ENCODE measurements around the gene GNAZ. TPM values are rescaled to one million over a fixed set of nuclear protein-coding genes. Genes with fewer than 3 reads are reported as not detected.

Gene GNAZ
- total RNA-seq, 1 donor from 2014 or later = 0.12 TPM

DNA sequence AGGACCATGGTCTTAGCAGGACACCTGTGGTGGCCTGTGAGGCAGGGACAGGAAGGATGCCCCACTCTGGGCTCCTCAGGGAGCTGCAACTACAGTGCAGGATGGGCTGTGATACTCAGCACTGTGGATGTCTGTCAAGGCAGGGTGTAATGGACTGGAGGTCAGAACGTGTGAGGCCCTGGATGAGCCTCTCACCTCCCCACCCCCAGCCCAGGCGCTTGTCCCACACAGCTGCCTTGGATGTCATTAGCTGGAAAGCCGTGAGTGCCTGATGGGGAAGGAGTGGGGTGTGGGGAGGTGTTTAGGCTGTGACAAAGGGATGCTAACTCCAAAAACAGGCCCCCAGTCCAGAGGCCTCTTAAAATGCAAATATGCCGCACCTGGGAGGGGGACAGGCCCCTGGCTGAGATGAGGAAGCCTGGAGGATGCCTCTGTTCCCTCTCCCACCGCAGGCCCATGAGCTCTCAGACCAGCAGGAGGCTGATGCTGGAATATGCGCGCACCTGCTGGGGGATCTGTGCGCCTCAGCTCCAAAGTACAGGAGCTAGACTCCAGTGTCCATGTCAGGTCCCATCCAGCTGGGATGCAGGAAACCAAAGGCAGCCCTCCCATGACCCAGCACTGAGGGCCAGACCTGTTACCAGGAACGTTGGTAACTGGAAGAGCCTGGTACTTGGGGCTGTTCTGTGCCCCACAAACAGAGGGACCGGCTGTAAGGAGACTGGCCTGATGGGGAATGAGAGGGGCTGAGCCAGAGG lies 46.4 kb downstream of the GNAZ start:
- no peak for DNase-seq (ENCODE audit: extremely low read depth, low read depth, low spot score)

DNA sequence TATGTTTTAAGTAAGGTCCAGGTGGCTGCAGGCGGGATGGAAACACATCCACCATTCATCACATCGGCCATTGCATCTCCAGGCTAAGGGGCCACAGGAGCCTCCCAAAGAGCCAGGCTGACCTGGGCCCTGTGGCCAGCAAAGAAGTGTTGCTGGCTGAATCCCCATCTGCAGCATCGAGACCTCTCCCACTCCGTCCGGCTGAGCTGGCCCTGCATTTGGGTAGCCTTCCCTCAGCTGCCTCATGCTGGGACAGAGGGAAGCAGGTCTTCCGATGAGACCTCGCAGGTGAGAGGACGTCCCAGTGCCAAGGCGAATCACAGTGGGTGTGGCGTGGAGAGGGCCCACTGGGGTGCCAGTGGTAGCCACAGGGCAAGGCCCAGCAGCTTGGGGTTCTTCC lies 47.0 kb downstream of the GNAZ start:
- DNase-seq (ENCODE audit: extremely low read depth, low read depth, low spot score) = no peak

DNA sequence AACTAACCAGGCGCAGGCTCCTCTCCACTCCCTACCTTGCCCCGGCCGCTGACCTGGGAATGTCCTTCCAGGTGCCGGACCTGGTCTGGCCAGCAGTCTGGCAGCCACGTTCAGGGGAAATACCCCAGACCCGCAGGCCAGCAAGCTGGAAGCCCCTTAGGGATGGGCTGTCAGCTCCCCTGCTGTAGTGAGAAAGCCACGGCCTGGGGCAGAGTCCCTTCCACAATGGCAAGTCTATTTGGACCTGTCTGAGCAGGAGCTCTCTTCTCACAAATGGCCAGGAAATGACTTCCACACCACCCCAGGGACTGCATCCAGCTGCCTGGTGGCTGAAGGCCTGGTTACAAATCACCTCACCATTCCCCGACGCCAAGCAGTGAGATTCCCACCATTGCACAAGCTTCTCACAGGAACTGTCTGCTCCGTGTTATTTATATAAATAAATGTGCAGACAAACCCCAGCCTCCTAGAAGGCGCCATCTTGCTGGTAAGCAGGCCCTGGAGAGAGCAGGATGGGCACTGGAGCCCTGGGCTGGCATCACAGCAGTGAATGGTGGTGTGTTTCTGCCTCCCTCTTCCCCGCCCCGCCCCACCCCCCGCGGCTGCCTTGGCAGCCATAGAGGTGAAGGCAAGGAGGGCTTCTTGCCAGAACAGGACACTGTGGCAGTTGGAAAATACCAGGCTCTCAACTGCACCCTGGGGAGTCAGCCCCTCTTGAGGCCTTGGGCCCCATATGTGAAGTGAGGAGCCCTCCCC lies 47.8 kb downstream of the GNAZ start:
- no peak for DNase-seq (ENCODE audit: extremely low read depth, low read depth, low spot score)

DNA sequence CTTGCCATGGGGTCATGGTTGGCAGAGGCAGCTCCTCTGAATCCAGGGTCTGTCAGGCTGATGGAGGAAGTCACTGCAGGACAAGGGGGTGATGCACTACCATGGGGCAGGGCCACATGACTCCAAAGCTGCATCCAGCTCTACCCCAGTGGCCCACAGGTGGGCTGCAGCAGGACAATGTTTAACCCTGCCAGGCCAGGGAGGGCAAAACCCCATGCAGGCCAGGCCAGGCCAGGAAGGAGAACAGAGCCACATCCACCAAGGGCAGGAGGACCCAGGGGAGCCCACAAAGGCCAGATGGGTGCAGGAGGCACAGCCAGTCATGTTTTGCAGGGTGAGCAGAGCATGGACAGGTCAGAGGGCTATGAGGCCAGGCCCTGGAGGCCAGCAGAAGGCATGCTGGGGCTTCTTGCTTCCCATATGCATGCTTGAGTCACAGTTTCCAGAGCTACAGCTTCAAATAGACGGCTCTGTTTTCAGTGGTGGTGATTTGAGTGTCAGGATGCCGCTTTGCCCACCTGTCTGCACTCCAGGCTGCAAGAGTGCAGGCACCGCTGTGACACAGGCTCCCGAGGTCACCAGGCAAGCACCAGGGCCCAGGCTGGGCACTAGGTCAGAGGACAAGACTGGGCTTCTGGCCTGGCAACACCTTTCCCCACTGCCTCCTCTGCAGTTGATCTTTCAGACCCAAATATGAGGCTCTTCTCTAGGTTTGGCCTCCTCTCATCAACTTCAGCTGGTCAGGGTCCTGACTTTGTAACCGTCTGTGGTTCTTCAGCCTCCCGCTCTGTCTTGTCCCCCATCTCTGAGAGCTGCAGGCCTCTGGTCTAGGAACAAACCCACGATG lies 48.6 kb downstream of the GNAZ start:
- DNase-seq (ENCODE audit: extremely low read depth, low read depth, low spot score) = no peak

DNA sequence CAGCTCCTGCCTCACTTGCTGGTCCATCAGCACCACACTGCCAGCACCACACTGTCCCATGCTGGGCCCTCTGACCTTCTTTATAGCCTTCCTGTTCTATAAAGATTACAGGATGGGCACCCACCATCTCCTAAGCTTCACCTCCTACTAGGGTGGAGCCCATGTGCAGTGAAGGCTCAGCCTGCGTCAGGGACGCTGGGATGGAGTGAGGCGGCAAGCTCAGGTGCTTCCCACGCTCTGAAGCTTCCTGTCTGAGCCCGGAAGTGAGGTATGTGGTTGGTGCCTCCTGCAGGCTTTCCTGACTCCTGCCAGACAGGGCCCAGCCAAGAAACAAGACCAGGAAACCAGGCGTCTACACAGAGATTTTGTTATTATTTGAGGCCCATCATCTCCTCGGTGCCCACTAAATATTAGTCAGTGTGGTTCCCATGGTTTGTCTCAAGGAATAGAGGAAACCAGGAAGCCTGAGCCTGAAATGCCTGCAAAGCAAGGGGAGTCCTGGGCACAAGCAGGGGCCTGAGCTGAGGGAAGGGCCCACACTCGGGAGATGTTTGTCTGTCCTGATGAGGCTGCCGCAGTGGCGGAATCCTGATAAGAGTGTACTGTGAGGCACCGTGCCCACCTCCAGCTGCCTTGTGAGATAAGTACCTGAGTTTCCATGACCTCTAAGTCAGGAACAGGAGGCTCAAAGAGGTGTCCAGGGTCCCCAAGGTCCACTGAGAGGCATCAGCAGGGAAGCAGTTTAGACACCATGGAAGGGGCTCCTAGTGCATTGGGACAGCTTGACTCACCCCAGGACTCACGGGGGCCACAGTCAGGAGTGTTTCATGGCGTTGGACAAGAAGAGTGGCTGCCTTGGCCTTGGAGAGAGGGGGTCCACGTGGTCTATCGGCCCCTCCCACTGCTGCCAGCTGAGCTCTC lies 49.4 kb downstream of the GNAZ start:
- peak; percentile 10 for DNase-seq (ENCODE audit: extremely low read depth, low read depth, low spot score)

DNA sequence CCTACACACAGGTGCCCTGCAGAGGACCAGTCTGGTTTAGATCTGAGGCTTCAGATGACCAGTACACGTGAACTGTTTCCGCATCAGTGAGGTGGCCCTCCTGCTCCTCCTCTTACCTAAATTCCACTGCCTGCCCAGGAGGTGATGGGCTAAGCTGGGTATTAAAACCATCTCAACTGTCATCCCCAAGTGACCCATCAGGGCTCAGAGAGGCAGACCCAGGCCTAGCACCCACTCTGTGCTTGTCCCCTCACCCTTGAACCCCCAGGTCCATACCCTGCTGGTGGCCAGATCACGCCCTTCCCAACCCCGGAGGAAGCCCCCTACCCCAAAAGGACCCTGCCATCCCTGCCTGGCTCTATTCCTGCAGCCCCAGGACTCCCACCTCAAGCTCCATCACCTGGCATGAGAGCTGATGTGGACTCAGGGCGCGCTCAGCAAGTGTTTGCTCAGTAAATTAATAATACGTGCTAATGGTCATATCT lies 50.1 kb downstream of the GNAZ start:
- DNase-seq (ENCODE audit: extremely low read depth, low read depth, low spot score) = no peak

DNA sequence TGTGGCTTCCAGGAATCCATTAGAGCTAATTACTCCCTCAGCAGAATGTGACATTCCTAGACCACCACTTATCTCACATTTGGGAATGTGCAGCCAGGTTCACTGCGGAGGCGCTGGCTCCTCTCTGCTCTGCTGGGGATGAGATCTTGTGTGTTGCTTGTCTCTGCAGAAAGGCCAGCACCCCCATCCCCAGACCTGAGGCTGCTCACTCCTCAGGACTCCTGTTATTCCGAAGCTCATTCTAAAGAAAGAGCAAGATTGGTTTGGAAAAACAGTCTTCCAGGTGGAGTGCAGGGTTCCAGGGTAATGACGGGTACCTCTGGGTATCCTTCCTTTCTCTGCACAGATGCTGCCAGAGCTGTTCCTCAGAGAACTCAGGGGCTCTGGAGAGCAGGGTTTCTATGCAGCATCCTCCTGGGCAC lies 50.7 kb downstream of the GNAZ start:
- no peak for DNase-seq (ENCODE audit: extremely low read depth, low read depth, low spot score)

DNA sequence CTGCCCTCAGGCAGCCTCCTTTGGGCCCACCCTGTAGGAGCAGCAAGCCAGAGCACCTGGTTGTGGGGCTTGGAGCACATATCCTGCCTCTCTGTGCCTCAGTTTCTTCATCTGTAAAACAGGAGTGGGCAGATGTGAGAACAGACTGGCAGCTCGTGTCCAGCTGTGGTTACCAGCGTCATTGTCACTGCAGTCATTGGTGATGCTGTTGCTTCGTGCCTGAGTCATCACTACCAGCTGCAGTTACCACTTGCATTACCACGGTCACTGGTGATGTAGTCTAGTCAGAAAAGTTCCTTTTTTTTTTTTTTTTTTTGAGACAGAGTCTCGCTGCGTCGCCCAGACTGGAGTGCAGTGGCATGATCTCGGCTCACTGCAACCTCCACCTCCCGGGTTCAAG lies 51.1 kb downstream of the GNAZ start:
- no peak for DNase-seq (ENCODE audit: extremely low read depth, low read depth, low spot score)

DNA sequence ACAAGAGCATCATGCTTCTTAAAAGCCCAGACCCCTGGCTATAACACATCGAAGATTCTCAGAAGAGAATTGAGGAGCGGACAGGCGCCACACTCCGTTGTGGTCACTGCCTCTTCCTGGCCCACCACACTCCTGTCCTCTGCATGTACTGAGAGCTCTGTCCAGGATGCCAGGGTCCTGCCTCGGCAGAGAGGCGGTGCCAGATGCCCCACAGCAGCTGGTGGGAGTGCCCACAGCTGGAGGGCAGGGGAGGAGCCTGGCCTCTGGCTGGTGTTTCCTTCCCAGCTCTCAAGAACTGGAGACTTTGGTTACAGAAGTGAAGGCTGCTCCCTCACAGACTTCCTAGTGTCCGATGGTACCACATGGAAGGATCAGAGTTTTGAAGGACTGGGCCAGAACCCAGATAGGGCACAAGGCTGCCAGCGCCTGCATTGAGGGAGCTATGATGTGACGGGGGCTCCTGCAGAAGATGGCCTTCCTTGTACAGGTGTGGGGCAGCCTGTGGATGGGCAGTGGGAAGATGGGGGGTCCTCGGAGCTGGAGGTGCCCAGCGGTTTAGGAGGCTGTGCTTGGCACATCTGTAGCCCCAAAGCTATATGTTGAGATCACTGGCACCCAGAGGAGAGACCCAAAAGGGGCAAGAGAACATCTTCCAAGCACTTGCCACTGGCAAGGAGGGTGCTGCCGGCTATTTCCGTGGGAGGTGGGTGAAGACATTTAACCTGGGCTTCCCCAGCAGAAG lies 52.1 kb downstream of the GNAZ start:
- DNase-seq (ENCODE audit: extremely low read depth, low read depth, low spot score) = no peak

DNA sequence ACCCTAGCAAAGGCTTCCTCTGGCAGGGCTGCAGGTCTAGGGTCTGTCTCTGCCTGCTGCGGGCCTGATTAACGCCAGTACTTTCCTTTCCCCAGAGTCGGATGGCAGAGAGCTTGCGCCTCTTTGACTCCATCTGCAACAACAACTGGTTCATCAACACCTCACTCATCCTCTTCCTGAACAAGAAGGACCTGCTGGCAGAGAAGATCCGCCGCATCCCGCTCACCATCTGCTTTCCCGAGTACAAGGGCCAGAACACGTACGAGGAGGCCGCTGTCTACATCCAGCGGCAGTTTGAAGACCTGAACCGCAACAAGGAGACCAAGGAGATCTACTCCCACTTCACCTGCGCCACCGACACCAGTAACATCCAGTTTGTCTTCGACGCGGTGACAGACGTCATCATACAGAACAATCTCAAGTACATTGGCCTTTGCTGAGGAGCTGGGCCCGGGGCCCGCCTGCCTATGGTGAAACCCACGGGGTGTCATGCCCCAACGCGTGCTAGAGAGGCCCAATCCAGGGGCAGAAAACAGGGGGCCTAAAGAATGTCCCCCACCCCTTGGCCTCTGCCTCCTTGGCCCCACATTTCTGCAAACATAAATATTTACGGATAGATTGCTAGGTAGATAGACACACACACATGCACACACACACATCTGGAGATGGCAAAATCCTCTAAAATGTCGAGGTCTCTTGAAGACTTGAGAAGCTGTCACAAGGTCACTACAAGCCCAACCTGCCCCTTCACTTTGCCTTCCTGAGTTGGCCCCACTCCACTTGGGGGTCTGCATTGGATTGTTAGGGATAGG lies 52.9 kb downstream of the GNAZ start:
- no peak for DNase-seq (ENCODE audit: extremely low read depth, low read depth, low spot score)

DNA sequence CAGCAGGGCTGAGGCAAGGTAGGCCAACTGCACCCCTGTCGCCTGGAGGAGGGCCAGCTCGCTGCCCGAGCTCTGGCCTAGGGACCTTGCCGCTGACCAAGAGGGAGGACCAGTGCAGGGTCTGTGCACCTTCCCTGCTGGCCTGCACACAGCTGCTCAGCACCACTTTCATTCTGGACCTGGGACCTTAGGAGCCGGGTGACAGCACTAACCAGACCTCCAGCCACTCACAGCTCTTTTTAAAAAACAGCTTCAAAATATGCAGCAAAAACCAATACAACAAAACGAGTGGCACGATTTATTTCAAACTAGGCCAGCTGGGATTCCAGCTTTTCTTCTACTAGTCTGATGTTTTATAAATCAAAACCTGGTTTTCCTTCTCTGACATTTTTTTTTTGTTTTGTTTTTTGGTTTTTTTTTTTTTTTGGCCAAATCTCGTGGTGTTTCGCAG lies 53.5 kb downstream of the GNAZ start:
- DNase-seq (ENCODE audit: extremely low read depth, low read depth, low spot score) = no peak

DNA sequence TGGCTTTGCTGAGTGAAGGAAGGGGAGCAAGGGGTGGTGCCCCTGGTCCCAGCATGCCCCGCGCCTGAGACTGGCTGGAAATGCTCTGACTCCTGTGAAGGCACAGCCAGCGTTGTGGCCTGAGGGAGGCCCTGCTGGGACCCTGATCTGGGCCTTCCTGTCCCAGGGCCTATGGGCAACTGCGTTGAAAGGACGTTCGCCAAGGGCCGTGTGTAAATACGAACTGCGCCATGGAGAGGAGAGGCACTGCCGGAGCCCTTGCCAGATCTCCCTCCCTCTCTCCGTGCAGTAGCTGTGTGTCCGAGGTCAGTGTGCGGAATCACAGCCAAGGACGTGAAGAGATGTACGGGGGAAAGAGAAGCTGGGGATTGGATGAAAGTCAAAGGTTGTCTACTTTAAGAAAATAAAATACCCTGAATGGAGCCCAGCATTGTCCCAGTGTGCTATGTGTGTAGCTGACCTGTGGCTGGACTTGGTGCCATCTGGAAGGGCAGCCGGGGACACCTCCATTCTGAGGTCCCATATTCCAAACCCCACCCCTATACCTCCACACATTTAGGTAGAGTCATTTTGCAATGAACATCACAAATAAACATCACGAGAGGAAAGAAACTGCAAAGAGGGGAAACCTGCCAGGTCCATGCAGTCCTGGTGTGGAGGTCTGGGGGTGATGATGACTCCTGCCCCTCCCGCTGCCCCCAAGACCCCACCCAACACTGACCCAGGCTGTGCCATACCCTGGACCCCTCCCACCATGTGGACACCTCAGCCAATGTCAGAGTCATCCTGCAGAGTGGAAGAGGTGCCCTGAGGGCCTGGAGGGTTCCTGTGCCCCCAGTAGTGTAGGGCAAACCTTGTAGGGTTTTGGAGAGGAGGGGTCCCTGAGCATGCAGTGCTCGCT lies 54.5 kb downstream of the GNAZ start:
- no peak for DNase-seq (ENCODE audit: extremely low read depth, low read depth, low spot score)

DNA sequence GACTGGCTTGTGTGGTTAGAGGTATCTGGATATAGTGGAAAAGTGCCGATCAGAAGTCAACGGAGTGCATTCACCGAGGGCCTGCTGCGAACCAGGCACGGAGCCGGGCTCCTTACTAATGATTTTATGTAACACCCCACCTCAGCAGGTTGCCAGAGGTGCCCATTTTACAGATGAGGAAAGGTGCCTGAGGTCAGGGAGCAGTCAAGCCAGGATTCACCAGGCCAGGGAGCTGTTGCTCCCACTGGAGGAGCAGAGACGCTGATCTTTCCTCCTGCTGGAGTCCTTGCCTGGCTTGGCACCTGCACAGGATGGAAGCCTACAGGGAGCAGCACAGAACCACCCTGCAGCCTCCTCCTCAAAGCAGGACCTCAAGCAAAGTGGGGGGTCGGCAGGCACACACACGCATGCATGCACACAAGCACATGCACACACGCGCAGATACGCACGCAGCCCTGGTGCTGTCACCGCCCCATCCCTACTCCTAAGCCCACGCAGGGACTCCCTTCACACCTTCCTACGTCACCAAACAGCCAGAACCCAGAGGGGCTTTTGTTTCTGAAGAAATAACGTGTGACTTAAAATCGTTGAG lies 55.3 kb downstream of the GNAZ start:
- DNase-seq (ENCODE audit: extremely low read depth, low read depth, low spot score) = no peak

DNA sequence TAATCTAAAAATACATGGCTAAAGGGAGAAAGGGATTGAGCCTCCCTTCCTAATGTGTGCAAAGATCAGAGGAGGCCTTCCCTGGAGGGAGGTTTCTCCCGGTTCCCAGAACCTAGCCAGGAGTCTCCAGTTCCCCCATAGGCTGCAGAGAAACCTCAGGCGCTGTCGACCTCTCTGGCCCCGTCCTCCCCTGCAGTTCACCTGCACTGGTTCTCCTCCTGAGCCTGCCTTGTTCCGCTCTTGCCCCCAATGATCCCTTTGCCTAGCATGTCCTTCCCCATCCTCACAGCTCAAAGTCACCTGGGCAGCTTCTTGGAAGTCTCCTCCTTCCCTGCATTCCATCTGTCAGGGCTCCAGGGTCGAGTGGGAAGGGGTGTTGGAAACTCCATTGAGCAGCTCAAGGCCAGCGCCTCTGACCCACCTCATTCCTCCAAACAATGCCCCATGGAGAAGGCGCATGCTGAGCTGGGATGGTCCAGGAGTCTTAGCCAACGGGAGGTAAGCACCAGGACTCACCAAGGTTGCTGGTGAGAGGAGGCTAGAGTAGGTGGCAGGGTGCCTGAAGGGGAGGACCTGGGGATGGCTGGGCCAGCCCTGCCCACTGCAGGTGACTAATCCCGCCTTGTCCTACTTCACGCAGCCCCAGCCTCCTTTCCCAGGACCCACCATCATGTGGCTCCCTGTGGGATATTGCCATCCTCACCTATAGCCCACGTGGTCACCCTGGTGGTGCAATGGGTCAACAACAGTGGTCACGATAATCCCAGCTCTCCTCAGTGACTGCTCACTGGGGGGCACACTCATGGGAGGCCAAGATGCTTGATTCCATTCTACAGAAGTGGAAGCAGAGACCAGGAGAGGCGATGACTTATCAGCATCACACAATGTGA lies 56.1 kb downstream of the GNAZ start:
- DNase-seq (ENCODE audit: extremely low read depth, low read depth, low spot score) = no peak

DNA sequence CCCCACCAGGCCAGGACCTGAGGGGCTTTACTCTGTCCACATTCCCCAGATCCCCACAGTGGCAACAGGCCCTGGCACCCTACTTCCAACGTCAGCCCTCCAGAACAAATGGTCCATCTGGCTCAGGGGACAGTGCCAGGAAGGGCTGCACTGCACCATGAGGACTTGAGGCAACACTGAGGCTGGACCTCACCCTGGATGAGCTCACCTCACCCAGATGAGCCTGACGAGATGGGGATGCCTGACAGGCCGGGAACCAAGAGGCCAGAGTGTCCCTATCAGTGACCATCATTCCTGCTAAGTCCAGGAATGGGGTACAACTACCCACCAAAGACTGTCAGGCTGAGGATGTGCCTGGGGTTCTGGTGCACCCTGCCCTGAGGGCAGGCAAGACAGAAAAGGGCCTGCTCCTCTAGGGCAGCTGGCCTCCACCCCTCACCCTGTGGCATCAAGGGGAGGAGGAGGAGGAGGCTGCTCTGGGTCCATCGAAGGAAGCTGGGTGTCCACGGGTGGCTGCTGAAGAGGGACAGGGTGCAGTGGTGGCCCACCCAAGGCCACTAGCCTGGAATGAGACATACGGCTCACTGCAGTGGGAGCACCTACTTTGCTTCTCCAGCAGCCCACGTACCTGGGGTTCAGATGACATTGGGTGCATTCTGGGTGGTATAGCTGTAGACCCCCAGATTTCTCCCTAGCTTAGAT lies 56.9 kb downstream of the GNAZ start:
- no peak for DNase-seq (ENCODE audit: extremely low read depth, low read depth, low spot score)

DNA sequence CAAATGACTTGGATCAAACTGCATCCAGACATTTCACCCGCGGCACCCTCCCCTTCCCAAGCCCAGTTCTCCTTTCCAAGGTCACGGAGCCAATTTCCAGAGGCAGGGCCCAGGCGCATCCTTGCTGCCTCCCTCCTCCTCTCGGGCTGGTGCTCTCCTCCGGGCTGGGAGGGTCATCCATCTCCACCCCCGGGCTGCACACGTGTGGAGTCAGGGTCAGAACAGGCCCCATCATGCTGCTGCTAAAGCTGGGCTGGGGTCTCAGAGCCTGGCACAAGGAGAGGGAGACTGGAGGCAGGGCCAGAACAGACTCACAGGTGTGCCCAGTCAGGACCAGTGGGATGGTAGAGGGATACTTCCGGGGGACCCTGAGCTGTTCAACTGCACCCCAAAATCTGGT lies 57.5 kb downstream of the GNAZ start:
- no peak for DNase-seq (ENCODE audit: extremely low read depth, low read depth, low spot score)

Data from glomerular endothelial cell (primary cell).